GM21786 (cell line): Measurements from ENCODE around the gene ATP10D.
A peak's percentile ranks its signal among the peaks of the same experiment; 100 is the strongest.
"Not testable (repeated sequence)": the region's sequence is repeated elsewhere in the genome, so short reads cannot be mapped to it uniquely, and the experiment has no call there.

Source experiments
- ATAC-seq: cut with Tn5 transposase; IDR thresholded peaks from one replicate; pipeline ENCODE4 v1.9.1; 2021; ENCODE audit not compliant: unreplicated experiment

The ATP10D gene

GRCh38 chr4:47486727-47487126 lies 1.7 kb downstream of the ATP10D start:
- not testable (repeated sequence) for ATAC-seq

DNA sequence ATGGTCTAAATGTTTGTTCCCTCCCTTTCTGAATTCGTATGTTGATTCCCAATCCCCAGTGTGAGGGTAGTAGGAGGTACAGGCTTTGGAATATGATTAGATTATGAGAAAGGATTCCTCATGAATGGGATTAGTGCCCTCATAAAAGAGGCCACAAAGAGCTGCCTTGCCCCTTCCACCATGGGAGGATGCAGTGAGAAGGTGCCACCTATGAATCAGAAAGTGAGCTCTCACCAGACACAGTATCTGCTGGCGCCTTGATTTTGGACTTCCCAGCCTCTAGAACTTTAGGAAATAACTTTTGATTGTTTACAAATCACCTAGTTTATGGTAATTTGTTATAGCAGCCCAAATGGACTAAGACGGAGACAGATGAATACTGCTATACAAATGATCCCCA lies 3.6 kb downstream of the ATP10D start:
- ATAC-seq, result no peak

GRCh38 chr4:47490550-47490949 lies 5.5 kb downstream of the ATP10D start:
- ATAC-seq, result peak; percentile 75

DNA sequence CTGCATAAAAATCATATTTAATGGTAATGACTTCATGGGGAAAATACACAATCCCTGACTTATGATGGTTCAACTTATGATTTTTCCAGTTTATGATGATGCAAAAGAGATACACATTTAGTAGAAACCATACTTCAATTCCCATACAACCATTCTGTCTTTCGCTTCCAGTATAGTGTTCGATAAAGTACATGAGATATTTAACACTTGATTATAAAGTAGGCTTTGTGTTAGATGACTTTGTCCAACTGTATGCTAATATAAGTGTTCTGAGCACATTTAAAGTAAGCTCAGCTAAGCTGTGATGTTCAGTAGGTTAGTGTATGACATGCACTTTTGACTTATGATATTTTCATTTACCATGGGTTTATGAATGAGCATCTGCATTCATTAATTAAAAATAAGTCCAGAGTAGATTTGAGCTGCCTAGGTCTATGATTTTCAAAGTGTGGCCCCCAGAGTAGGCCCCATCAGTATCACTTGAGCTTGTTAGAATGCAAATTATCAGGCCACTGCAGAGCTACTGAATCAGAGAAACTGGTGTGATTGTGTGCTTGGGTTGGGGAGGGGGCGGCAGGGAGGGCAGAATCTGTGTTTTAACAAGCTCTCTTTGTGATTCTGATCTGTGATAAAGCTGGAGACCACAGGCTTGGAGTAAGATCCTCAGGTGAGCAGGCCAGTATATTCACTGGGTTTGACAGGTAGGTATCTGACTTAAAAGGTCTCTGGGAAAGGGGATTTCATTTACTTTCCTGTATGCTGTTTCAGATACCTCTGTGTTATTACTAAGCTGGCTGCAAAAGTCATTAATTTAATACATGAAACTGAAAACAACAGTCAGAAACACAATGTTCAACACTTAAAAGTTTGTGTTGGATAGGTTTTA lies 8.4 kb downstream of the ATP10D start:
- ATAC-seq, result peak; percentile 53

- ATAC-seq, result no peak
These were observed 9.0 kb downstream of the ATP10D start for GRCh38 chr4:47494124-47494430.

- peak; percentile 43 for ATAC-seq
These were observed 13.8 kb downstream of the ATP10D start for GRCh38 chr4:47498899-47499298.

DNA sequence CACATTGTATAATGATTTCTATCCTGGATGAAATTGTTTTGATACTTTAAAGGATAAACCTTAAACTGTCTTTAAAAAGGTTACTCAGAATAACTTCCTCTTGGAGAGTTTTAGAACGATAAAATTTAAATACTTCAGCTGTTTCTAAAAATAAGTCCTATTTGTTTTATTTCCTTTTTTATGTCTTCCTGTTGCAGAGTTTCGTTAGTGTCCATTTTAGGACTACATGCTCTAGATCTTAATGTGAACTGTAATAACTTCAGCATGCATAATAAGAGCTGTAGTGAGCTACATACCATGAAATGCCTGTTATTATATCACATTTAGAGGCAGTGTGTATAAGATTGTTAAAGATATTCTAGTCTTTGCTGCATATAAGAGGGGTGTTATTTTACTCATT lies 14.6 kb downstream of the ATP10D start:
- ATAC-seq, result peak; percentile 43

- ATAC-seq, result no peak
These were observed 15.7 kb downstream of the ATP10D start for GRCh38 chr4:47500776-47501175.

GRCh38 chr4:47505147-47505546 lies 20.1 kb downstream of the ATP10D start:
- ATAC-seq, result no peak

DNA sequence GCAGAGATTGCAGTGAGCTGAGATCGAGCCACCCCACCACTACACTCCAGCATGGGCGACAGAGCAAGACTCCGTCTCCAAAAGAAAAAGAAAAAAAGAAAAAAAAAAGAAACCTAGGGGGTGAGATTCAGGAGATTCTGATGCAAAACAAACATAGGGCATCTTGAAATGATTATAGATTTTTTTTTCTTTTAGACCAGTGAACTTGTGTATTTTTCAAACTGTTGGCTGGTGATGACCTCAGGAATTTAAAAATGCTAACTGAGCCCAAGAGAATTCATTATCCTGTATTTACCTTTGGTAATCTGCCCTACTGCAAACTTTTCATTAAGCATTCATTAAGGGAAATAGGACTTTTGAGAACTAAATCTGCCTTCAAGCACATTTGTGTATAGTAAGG lies 20.6 kb downstream of the ATP10D start:
- ATAC-seq, result no peak

DNA sequence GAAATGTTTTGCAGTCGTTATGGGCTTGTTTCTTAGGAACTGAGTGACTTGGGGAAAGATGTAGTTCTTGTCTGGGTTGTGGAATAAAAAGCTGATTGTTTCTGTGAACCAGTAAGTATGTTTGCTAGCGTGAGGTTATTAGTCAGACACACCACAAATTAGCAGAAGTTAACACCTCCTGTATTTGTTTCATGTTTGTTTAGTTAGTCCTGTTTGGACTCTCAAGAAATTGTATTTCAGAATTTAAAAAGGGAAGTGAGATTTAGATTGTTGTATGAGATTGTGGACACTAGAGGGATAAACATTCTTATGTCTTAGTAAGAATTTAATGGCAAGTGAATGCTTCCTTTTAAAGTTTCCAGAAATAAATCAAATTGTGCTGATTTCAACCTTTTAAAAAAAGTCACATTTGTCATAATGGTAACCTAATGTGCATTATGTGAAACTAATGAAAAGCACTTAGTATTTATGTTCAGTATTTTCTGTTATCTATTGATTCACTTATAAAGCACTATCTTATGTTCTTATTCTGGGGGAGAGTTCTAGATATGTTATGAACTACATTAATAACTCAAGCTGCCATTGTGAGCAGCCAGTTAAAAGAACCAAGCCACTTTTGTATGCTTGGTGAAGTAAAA lies 25.6 kb downstream of the ATP10D start:
- peak; percentile 99 for ATAC-seq

GRCh38 chr4:47513461-47513860 lies 28.4 kb downstream of the ATP10D start:
- no peak for ATAC-seq

GRCh38 chr4:47519239-47519883 lies 34.3 kb downstream of the ATP10D start:
- peak; percentile 100 for ATAC-seq

- no peak for ATAC-seq
These were observed 40.2 kb downstream of the ATP10D start for GRCh38 chr4:47525154-47525819.

GRCh38 chr4:47526281-47526680 lies 41.2 kb downstream of the ATP10D start:
- no peak for ATAC-seq

- ATAC-seq, result not testable (repeated sequence)
These were observed 43.6 kb downstream of the ATP10D start for GRCh38 chr4:47528646-47529045.

DNA sequence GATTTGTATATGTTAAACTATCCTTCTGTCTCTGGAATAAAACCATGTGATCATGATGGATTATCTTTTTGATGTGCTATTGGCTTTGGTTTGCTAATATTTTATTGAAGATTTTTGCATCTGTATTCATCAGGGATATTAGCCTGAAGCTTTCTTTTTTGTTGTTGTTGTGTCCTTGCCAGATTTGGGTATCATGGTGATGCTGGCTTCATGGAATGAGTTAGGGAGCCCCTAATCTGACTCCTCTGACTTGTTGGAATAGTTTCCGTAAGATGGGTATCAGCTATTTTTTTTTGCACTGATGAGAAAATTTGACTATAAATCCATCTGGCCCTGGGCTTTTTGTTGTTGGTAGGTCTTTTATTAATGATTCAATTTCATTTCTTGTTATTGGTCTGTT lies 45.7 kb downstream of the ATP10D start:
- ATAC-seq, result no peak

DNA sequence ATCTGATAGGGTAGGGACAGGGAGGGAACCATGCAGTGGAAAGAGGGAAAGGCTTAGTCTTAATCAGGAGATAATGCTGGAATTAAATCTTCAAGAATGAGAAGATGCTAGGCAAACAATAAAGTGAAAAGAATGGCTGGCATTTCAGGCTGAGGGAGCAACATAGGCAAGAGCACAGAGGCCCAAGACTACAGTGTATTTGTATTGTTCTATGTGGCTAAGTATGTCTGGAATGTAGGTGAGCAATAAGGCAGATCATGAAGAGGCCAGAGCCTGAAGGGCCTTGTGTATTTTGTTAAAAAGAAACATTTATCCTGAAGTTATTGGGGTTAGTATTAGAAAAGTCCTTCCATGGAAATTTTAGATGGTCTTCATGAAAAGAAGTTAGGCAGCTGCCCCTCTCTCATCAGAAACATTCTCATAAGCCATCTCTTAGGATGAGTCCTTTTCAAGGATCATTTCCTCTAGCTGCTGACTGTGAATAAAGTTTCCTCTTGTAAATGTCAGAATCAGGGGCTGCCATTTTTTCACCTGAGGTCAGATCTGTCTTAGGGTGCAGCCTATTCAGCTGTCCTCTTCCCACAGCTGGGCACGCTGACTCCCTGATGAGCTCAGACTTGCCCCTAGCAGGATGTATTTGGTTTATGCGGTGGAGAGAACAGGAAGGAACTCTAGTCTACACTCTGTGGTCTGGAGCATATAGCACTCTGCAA lies 46.3 kb downstream of the ATP10D start:
- ATAC-seq, result peak; percentile 100

DNA sequence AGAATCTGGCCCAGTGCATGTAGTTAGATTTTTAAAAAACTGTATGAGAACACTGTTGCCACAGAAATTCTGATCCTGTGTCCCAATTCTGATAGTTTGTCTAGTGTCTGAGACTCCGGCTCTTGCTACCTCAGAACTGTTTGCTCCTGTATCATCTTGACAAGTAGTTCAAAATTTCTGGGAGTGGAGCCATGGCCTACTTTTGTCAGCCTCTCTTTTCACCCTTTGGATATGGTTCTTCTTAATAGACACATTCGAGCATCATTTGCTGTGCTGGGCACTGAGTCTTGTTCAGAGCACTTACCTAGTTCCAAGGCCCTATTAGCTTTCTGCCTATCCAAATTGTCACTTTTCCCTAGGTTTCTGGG lies 46.9 kb downstream of the ATP10D start:
- ATAC-seq, result no peak

DNA sequence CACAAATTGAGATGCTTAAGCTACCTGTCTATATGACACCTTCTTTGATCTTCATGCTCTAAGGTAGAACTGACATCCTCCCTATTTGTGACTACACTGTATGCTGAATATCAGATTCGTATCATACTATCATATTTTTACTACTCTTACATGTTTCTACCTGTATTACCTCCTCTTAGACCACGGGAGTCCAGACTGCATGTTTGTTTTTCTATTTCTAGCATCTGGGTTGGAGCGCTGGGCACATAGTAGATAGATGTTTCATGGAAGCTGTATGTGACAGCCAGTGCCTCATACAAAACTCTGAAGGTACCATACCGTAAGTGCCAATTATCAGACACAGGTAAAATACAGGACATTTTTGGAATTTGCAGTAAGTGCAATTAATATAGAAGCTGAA lies 47.6 kb downstream of the ATP10D start:
- no peak for ATAC-seq
